ENCODE measurements around the gene CTRB1. TPM values are rescaled to one million over a fixed set of nuclear protein-coding genes. Genes with fewer than 3 reads are reported as not detected.

CTRB1 gene
- total RNA-seq, 1 donor from 2014 or later: not detected

- H3K4me1 ChIP-seq: peaks cover 56 to 78% of the 10 kb centered on the region in 2 donors
- H3K9me3 ChIP-seq: no peaks in the 10 kb centered on the region
- no peak for TF ChIP-seq CTCF (IDR thresholded peaks at IDR 0.05)
- H3K4me3 ChIP-seq: peak overlapping the region; percentile 69 to 85
- no peak for DNase-seq (ENCODE audit: low spot score in 2 of 2)
- peak overlapping the region; percentile 94 to 100 for H3K27ac ChIP-seq
- no peaks in the 10 kb centered on the region for H3K36me3 ChIP-seq
- intact Hi-C loops (cut with DNase I): no loop called here
- no peaks in the 10 kb centered on the region for H3K27me3 ChIP-seq
Observed at GRCh38 chr16:75249441-75249840, 30.7 kb downstream of the CTRB1 start.

GRCh38 chr16:75250089-75250808, 31.5 kb downstream of the CTRB1 start:
- Histone ChIP-seq H3K9me3 (no peaks in the 10 kb centered on the region), H3K36me3 (no peaks in the 10 kb centered on the region), H3K4me3 (peak overlapping the region; percentile 69 to 85), H3K27ac (peak overlapping the region; percentile 94 to 100), H3K4me1 (peaks cover 55 to 77% of the 10 kb centered on the region in 2 donors), H3K27me3 (no peaks in the 10 kb centered on the region)
- intact Hi-C loops (cut with DNase I): loop anchor here (2.0 to 5.0 kb wide), 2 partner anchors 15 to 137 kb away; no protein-coding TSS in a partner anchor
- TF ChIP-seq CTCF (IDR thresholded peaks at IDR 0.05): no peak
- DNase-seq (ENCODE audit: low spot score in 2 of 2): peak in 1 of 2 donors; percentile 81

- no peaks in the 10 kb centered on the region for H3K27me3 ChIP-seq
- no peaks in the 10 kb centered on the region for H3K9me3 ChIP-seq
- H3K27ac ChIP-seq: peak overlapping the region; percentile 94 to 100
- H3K4me3 ChIP-seq: peak overlapping the region; percentile 69 to 85
- peaks cover 60 to 81% of the 10 kb centered on the region in 2 donors for H3K4me1 ChIP-seq
- DNase-seq (ENCODE audit: low spot score in 2 of 2): peak in 1 of 2 donors; percentile 80
- no peaks in the 10 kb centered on the region for H3K36me3 ChIP-seq
- intact Hi-C loops (cut with DNase I): loop anchor here (2.0 to 5.0 kb wide), 2 partner anchors 14 to 136 kb away; no protein-coding TSS in a partner anchor
- TF ChIP-seq CTCF (IDR thresholded peaks at IDR 0.05): no peak
Observed at GRCh38 chr16:75250809-75251279, 32.1 kb downstream of the CTRB1 start.

GRCh38 chr16:75251280-75252048, 32.7 kb downstream of the CTRB1 start, which contains the start of gene BCAR1:
Gene BCAR1, minus strand, starts transcription at chr16:75251624. Its CDS starts 142 bp downstream, at chr16:75251482.
- Histone ChIP-seq H3K4me3 (peak within 1 kb of the TSS; percentile 69 to 85), H3K9me3 (no peaks in the 10 kb centered on the region), H3K4me1 (peaks cover 60 to 81% of the 10 kb centered on the region in 2 donors), H3K27me3 (no peaks in the 10 kb centered on the region), H3K36me3 (no peaks in the 10 kb centered on the region), H3K27ac (peak within 1 kb of the TSS; percentile 94 to 100)
- peak in 2 of 3 experiments; percentile 15 to 18 for TF ChIP-seq CTCF (IDR thresholded peaks at IDR 0.05)
- peak; percentile 59 to 95 for DNase-seq (ENCODE audit: low spot score in 2 of 2)
- intact Hi-C loops (cut with DNase I): loop anchor here (2.0 to 5.0 kb wide), 2 partner anchors 13 to 136 kb away; no protein-coding TSS in a partner anchor

GRCh38 chr16:75252049-75252864, 33.5 kb downstream of the CTRB1 start:
- Histone ChIP-seq H3K4me3 (peak overlapping the region; percentile 24 to 69), H3K9me3 (no peaks in the 10 kb centered on the region), H3K36me3 (no peaks in the 10 kb centered on the region), H3K27me3 (no peaks in the 10 kb centered on the region), H3K27ac (peak overlapping the region; percentile 83 to 94), H3K4me1 (peaks cover 60 to 81% of the 10 kb centered on the region in 2 donors)
- TF ChIP-seq CTCF (IDR thresholded peaks at IDR 0.05): no peak
- DNase-seq (ENCODE audit: low spot score in 2 of 2): no peak
- intact Hi-C loops (cut with DNase I): loop anchor here (5.0 kb wide), 1 partner anchor 135 kb away; no protein-coding TSS in a partner anchor

All from ascending aorta (tissue), 2 donors.